ENCODE measurements around the gene TMEM108. TPM values are rescaled to one million over a fixed set of nuclear protein-coding genes. Genes with fewer than 3 reads are reported as not detected.

The TMEM108 gene
- total and polyA plus RNA-seq, 2 experiments from 2014 or later: 7.4 to 15.3 TPM

DNA sequence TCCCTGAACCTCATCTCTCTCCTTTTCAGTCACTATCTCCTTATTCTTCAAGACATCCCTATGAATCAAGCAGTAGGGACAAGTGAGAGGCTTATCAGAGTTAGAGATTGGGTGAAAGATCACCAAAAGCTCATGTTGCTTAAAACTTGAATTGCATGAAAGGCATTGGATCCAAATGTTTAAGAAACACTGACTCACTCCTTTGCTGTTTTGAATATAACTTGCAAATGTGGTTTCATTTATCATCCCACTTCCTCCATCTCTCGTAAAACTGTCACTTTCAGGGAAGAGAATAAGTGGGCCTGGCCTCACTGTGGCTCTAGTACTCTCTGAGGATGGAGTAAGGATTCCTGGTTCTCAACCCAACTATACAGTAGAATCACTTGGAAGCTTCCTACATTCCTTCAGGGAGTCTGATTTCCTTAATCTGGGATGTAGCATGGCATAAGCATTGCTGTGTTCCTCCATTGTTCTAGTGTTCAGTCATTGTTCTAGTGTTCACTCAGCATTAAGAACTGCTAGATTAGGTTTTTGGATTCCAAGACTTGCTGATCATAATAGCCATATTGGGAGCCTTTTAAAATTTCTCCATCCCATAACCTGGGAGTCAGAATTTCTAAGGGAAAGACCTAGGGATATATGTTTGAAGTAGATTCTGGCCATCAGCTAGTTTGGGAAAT lies 171.8 kb downstream of the TMEM108 start:
- Histone ChIP-seq H4K20me1 (replicated peaks; ENCODE audit: insufficient read depth) (no peaks in the 10 kb centered on the region), H3K27me3 (ENCODE audit: insufficient read depth) (no peaks in the 10 kb centered on the region), H3K4me3 (no peak overlapping the region), H3K4me2 (peak overlapping the region; percentile 66), H2AFZ (no peak overlapping the region), H3K9me2 (ENCODE audit: insufficient read depth) (peaks cover 8% of the 10 kb centered on the region; the same call in 1 of the 2 replicates), H3K36me3 (ENCODE audit: insufficient read depth) (no peaks in the 10 kb centered on the region), H3K79me2 (replicated peaks; ENCODE audit: insufficient read depth) (peaks cover 3% of the 10 kb centered on the region; the same call in 1 of the 2 replicates), H3K27ac (ENCODE audit: low read depth) (no peak overlapping the region), H3F3A (replicated peaks; ENCODE audit: low read depth) (peaks cover 6% of the 10 kb centered on the region; the same call in 1 of the 2 replicates), H3K4me1 (ENCODE audit: insufficient read depth) (peaks cover 53% of the 10 kb centered on the region)
- Mint-ChIP-seq H3K4me1 (peaks cover 59% of the 10 kb centered on the region), H3K36me3 (ENCODE audit: low read depth) (peaks cover 2% of the 10 kb centered on the region; the same call in 2 of the 3 replicates), H3K27ac (no peak overlapping the region; the same call in 1 of the 2 replicates), H3K4me3 (no peak overlapping the region), H3K9me3 (peaks cover 5% of the 10 kb centered on the region; the same call in 2 of the 3 replicates), H3K27me3 (ENCODE audit: insufficient read depth, low read depth, poor library complexity) (peaks cover 4% of the 10 kb centered on the region)
- ATAC-seq (no peak), DNase-seq (ENCODE audit: low spot score) (no peak)
- TF ChIP-seq, protein P1, sequence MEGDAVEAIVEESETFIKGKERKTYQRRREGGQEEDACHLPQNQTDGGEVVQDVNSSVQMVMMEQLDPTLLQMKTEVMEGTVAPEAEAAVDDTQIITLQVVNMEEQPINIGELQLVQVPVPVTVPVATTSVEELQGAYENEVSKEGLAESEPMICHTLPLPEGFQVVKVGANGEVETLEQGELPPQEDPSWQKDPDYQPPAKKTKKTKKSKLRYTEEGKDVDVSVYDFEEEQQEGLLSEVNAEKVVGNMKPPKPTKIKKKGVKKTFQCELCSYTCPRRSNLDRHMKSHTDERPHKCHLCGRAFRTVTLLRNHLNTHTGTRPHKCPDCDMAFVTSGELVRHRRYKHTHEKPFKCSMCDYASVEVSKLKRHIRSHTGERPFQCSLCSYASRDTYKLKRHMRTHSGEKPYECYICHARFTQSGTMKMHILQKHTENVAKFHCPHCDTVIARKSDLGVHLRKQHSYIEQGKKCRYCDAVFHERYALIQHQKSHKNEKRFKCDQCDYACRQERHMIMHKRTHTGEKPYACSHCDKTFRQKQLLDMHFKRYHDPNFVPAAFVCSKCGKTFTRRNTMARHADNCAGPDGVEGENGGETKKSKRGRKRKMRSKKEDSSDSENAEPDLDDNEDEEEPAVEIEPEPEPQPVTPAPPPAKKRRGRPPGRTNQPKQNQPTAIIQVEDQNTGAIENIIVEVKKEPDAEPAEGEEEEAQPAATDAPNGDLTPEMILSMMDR (conservative IDR thresholded peaks at IDR 0.05; ENCODE audit: low read depth in 2 of 2): no peak
- TF ChIP-seq JUNB (IDR thresholded peaks at IDR 0.05; ENCODE audit: unreplicated experiment): no peak
- TF ChIP-seq, protein P2, sequence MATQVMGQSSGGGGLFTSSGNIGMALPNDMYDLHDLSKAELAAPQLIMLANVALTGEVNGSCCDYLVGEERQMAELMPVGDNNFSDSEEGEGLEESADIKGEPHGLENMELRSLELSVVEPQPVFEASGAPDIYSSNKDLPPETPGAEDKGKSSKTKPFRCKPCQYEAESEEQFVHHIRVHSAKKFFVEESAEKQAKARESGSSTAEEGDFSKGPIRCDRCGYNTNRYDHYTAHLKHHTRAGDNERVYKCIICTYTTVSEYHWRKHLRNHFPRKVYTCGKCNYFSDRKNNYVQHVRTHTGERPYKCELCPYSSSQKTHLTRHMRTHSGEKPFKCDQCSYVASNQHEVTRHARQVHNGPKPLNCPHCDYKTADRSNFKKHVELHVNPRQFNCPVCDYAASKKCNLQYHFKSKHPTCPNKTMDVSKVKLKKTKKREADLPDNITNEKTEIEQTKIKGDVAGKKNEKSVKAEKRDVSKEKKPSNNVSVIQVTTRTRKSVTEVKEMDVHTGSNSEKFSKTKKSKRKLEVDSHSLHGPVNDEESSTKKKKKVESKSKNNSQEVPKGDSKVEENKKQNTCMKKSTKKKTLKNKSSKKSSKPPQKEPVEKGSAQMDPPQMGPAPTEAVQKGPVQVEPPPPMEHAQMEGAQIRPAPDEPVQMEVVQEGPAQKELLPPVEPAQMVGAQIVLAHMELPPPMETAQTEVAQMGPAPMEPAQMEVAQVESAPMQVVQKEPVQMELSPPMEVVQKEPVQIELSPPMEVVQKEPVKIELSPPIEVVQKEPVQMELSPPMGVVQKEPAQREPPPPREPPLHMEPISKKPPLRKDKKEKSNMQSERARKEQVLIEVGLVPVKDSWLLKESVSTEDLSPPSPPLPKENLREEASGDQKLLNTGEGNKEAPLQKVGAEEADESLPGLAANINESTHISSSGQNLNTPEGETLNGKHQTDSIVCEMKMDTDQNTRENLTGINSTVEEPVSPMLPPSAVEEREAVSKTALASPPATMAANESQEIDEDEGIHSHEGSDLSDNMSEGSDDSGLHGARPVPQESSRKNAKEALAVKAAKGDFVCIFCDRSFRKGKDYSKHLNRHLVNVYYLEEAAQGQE (IDR thresholded peaks at IDR 0.05; ENCODE audit: unreplicated experiment): no peak
- TF ChIP-seq ZNF114 (CRISPR knock-in tag; IDR thresholded peaks at IDR 0.05): no peak
- TF ChIP-seq, protein P3, sequence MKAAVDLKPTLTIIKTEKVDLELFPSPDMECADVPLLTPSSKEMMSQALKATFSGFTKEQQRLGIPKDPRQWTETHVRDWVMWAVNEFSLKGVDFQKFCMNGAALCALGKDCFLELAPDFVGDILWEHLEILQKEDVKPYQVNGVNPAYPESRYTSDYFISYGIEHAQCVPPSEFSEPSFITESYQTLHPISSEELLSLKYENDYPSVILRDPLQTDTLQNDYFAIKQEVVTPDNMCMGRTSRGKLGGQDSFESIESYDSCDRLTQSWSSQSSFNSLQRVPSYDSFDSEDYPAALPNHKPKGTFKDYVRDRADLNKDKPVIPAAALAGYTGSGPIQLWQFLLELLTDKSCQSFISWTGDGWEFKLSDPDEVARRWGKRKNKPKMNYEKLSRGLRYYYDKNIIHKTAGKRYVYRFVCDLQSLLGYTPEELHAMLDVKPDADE (IDR thresholded peaks at IDR 0.05): no peak
- TF ChIP-seq NANOG (IDR thresholded peaks at IDR 0.05; ENCODE audit: borderline replicate concordance): no peak
- TF ChIP-seq ZNF331 (CRISPR knock-in tag; IDR thresholded peaks at IDR 0.05; ENCODE audit: low read depth): no peak
- no peak for TF ChIP-seq STAT1 (IDR thresholded peaks at IDR 0.05; ENCODE audit: unreplicated experiment)
- no peak for TF ChIP-seq CREB1 (CRISPR knock-in tag; IDR thresholded peaks at IDR 0.05; ENCODE audit: low read depth)
